NK-92 treated with Interleukin-12 subunit alpha and Interleukin-12 subunit beta, amount 100 ng/mL, for 24 hours (cell line): ENCODE data around the gene RRP12.
"Not testable (repeated sequence)": the region's sequence is repeated elsewhere in the genome, so short reads cannot be mapped to it uniquely, and the experiment has no call there.

Experiments used
- DNase-seq: peaks from one replicate; lab custom pipeline; 2025; lab: John Stamatoyannopoulos, UW

The RRP12 gene

GRCh38 chr10:97367126-97367649 is 34.0 kb downstream of the RRP12 start:
- DNase-seq: no peak

- no peak for DNase-seq
These were observed 34.6 kb downstream of the RRP12 start for GRCh38 chr10:97366572-97366971.

GRCh38 chr10:97365761-97366351 is 35.3 kb downstream of the RRP12 start:
- DNase-seq: no peak

- DNase-seq: no peak
These were observed 38.1 kb downstream of the RRP12 start for GRCh38 chr10:97363071-97363470.

GRCh38 chr10:97362310-97363033 is 38.7 kb downstream of the RRP12 start:
- DNase-seq: no peak

- no peak for DNase-seq
These were observed 39.6 kb downstream of the RRP12 start for GRCh38 chr10:97361537-97361901.

- DNase-seq: no peak
These were observed 40.2 kb downstream of the RRP12 start for GRCh38 chr10:97360705-97361536.

- DNase-seq: no peak
These were observed 42.4 kb downstream of the RRP12 start for GRCh38 chr10:97358781-97359180.

- no peak for DNase-seq
These were observed 42.8 kb downstream of the RRP12 start for GRCh38 chr10:97358349-97358748.

GRCh38 chr10:97356918-97357317 is 44.2 kb downstream of the RRP12 start:
- DNase-seq: no peak

- DNase-seq: no peak
These were observed 44.7 kb downstream of the RRP12 start for GRCh38 chr10:97356318-97356914.

GRCh38 chr10:97355571-97355975 is 45.6 kb downstream of the RRP12 start:
- DNase-seq: no peak

GRCh38 chr10:97353945-97354344 is 47.2 kb downstream of the RRP12 start:
- no peak for DNase-seq

GRCh38 chr10:97349752-97350513 is 51.2 kb downstream of the RRP12 start:
- DNase-seq: no peak

GRCh38 chr10:97347317-97347716 is 53.8 kb downstream of the RRP12 start:
- DNase-seq: no peak

- not testable (repeated sequence) for DNase-seq
These were observed 57.5 kb downstream of the RRP12 start for GRCh38 chr10:97343664-97344063.

- DNase-seq: no peak
These were observed 59.7 kb downstream of the RRP12 start for GRCh38 chr10:97341416-97341815.

GRCh38 chr10:97338041-97338440 is 63.1 kb downstream of the RRP12 start:
- no peak for DNase-seq

- DNase-seq: no peak
These were observed 64.0 kb downstream of the RRP12 start for GRCh38 chr10:97336942-97337831.

GRCh38 chr10:97336446-97336845 is 64.7 kb downstream of the RRP12 start:
- no peak for DNase-seq

- no peak for DNase-seq
These were observed 65.1 kb downstream of the RRP12 start for GRCh38 chr10:97336006-97336405.
